Keratinocyte (primary cell): ENCODE measurements around the gene PCYOX1L.

ENCODE experiments used
- CTCF ChIP-seq, 3 experiments: IDR thresholded peaks in 1 of 3; conservative IDR thresholded peaks in 1 of 3; optimal IDR thresholded peaks in 1 of 3; 2 replicates in 2 of 3; 3 replicates in 1 of 3; pipeline versions ENCODE3 to v1.5.1; 2011; ENCODE audit warnings: low read length in 3 of 3, mild to moderate bottlenecking in 3 of 3, moderate library complexity in 2 of 3, control low read depth in 1 of 3, inconsistent platforms in 1 of 3; ENCODE audit not compliant: insufficient read depth in 2 of 3; ENCODE audit errors: extremely low read depth in 1 of 3
- EZH2 ChIP-seq: IDR thresholded peaks from one replicate; pipeline ENCODE4 v1.6.1; 2012; ENCODE audit warnings: inconsistent platforms, mild to moderate bottlenecking, low read length, moderate library complexity

DNA sequence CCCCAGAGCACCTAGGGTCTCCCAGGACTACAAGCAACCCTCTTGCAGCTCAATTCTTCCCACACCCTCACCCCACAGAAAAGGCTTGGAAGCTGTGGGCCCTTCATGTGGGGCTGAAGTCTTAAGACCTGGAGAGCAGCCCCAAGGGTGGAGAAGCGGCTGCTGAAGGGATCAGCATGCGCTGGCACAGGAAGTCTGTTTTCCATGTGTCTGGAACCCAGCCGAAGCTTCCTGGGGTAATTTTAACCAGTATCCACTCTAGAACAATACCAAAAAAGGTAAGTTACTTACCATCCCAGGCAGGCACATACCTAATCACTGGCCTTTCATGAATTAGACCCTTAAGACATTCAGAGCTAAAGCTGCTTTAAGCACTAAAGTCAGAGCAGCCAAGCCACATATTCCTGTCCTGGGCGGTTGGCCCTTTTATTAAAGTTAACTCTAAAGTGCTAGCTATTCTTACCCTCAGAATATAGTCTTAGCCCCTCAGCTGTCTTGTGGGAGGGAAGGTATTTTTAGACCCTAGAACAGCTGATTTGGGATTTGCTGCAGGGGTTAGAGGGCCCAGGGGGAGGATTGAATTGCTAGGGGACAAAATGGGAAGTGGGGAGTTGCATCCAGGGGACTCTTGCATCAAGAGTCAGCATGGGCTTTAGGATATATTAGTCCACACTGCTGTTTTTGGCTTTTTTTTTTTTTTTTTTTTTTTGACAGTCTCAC lies 14.4 kb downstream of the PCYOX1L start:
- TF ChIP-seq CTCF (optimal IDR thresholded peaks at IDR 0.05 in 1 of 3, IDR thresholded peaks at IDR 0.05 in 1 of 3, conservative IDR thresholded peaks at IDR 0.05 in 1 of 3; ENCODE audit: extremely low read depth in 1 of 3, insufficient read depth in 2 of 3, low read length in 3 of 3) (no peak), EZH2 (no peak)
